ENCODE results near the gene PLEKHO2.

The PLEKHO2 gene

GRCh38 chr15:64883997-64884511 lies 42.3 kb downstream of the PLEKHO2 start:
- H3K4me3 ChIP-seq (ENCODE audit: severe bottlenecking) = no peak overlapping the region
- peak overlapping the region; percentile 49 for H3K27ac ChIP-seq (ENCODE audit: poor library complexity, severe bottlenecking)

GRCh38 chr15:64884679-64885078 lies 43.0 kb downstream of the PLEKHO2 start:
- no peak for ATAC-seq (ENCODE audit: low read depth)
- H3K9me3 ChIP-seq (ENCODE audit: severe bottlenecking) = no peaks in the 10 kb centered on the region
- no peak overlapping the region for H3K4me3 ChIP-seq (ENCODE audit: severe bottlenecking)
- DNase-seq (ENCODE audit: low spot score) = no peak
- no peaks in the 10 kb centered on the region for H3K27me3 ChIP-seq (ENCODE audit: insufficient read depth, poor library complexity, severe bottlenecking)
- H3K4me1 ChIP-seq (ENCODE audit: insufficient read depth, poor library complexity, severe bottlenecking) = peaks cover 22% of the 10 kb centered on the region
- H3K27ac ChIP-seq (ENCODE audit: poor library complexity, severe bottlenecking) = no peak overlapping the region
- no peaks in the 10 kb centered on the region for H3K36me3 ChIP-seq (ENCODE audit: low read depth)
- no peak for TF ChIP-seq CTCF (IDR thresholded peaks at IDR 0.05; ENCODE audit: poor library complexity, severe bottlenecking)

More at GRCh38 chr15:64883997-64884511, 42.3 kb downstream of the PLEKHO2 start:
- H3K27me3 ChIP-seq (ENCODE audit: insufficient read depth, poor library complexity, severe bottlenecking) = no peaks in the 10 kb centered on the region
- TF ChIP-seq CTCF (IDR thresholded peaks at IDR 0.05; ENCODE audit: poor library complexity, severe bottlenecking) = no peak
- H3K9me3 ChIP-seq (ENCODE audit: severe bottlenecking) = no peaks in the 10 kb centered on the region
- DNase-seq (ENCODE audit: low spot score) = peak; percentile 90
- ATAC-seq (ENCODE audit: low read depth) = peak; percentile 85
- peaks cover 22% of the 10 kb centered on the region for H3K4me1 ChIP-seq (ENCODE audit: insufficient read depth, poor library complexity, severe bottlenecking)
- H3K36me3 ChIP-seq (ENCODE audit: low read depth) = no peaks in the 10 kb centered on the region

GRCh38 chr15:64888336-64888735 lies 46.6 kb downstream of the PLEKHO2 start:
- no peak for ATAC-seq (ENCODE audit: low read depth)
- Histone ChIP-seq H3K27ac (ENCODE audit: poor library complexity, severe bottlenecking) (no peak overlapping the region), H3K4me3 (ENCODE audit: severe bottlenecking) (no peak overlapping the region), H3K9me3 (ENCODE audit: severe bottlenecking) (no peaks in the 10 kb centered on the region), H3K36me3 (ENCODE audit: low read depth) (no peaks in the 10 kb centered on the region), H3K27me3 (ENCODE audit: insufficient read depth, poor library complexity, severe bottlenecking) (no peaks in the 10 kb centered on the region), H3K4me1 (ENCODE audit: insufficient read depth, poor library complexity, severe bottlenecking) (peaks cover 12% of the 10 kb centered on the region)
- TF ChIP-seq CTCF (IDR thresholded peaks at IDR 0.05; ENCODE audit: poor library complexity, severe bottlenecking) = no peak
- DNase-seq (ENCODE audit: low spot score) = no peak

- DNase-seq (ENCODE audit: low spot score) (no peak), ATAC-seq (ENCODE audit: low read depth) (no peak)
- Histone ChIP-seq H3K36me3 (ENCODE audit: low read depth) (no peaks in the 10 kb centered on the region), H3K4me3 (ENCODE audit: severe bottlenecking) (no peak overlapping the region), H3K4me1 (ENCODE audit: insufficient read depth, poor library complexity, severe bottlenecking) (peaks cover 20% of the 10 kb centered on the region), H3K27ac (ENCODE audit: poor library complexity, severe bottlenecking) (no peak overlapping the region), H3K27me3 (ENCODE audit: insufficient read depth, poor library complexity, severe bottlenecking) (no peaks in the 10 kb centered on the region), H3K9me3 (ENCODE audit: severe bottlenecking) (no peaks in the 10 kb centered on the region)
- no peak for TF ChIP-seq CTCF (IDR thresholded peaks at IDR 0.05; ENCODE audit: poor library complexity, severe bottlenecking)
Measured at GRCh38 chr15:64891561-64891960, 49.8 kb downstream of the PLEKHO2 start.

- Histone ChIP-seq H3K9me3 (ENCODE audit: severe bottlenecking) (no peaks in the 10 kb centered on the region), H3K27ac (ENCODE audit: poor library complexity, severe bottlenecking) (peak overlapping the region; percentile 30), H3K36me3 (ENCODE audit: low read depth) (no peaks in the 10 kb centered on the region), H3K4me3 (ENCODE audit: severe bottlenecking) (no peak overlapping the region), H3K4me1 (ENCODE audit: insufficient read depth, poor library complexity, severe bottlenecking) (peaks cover 31% of the 10 kb centered on the region), H3K27me3 (ENCODE audit: insufficient read depth, poor library complexity, severe bottlenecking) (no peaks in the 10 kb centered on the region)
- DNase-seq (ENCODE audit: low spot score) = no peak
- no peak for TF ChIP-seq CTCF (IDR thresholded peaks at IDR 0.05; ENCODE audit: poor library complexity, severe bottlenecking)
- ATAC-seq (ENCODE audit: low read depth) = no peak
Measured at GRCh38 chr15:64892847-64893403, 51.2 kb downstream of the PLEKHO2 start.
